Liver (tissue), 9 donors: ENCODE results near the gene TTC21B. TPM values are rescaled to one million over a fixed set of nuclear protein-coding genes. Genes with fewer than 3 reads are reported as not detected.

Experiments used
- DNase-seq: peaks from one replicate; pipeline ENCODE4 v3.0.0-alpha.2; 2017; ENCODE audit warnings: low spot score
- H3K27ac ChIP-seq, 2 donors: one replicate each; pipeline ENCODE4 v1.7.0; 2013; ENCODE audit warnings: inconsistent platforms in 2 of 2, low read length in 2 of 2, control low read depth in 1 of 2, low read depth in 1 of 2, mild to moderate bottlenecking in 1 of 2
- H3K27me3 ChIP-seq, 4 donors: one replicate each; pipeline versions ENCODE4 v1.6.1 to v1.7.0; 2013; ENCODE audit warnings: low read length in 3 of 4, inconsistent platforms in 1 of 4, mild to moderate bottlenecking in 1 of 4, moderate library complexity in 1 of 4; ENCODE audit not compliant: control insufficient read depth in 4 of 4, insufficient read depth in 4 of 4
- H3K36me3 ChIP-seq, 4 donors: one replicate each; pipeline versions ENCODE4 v1.6.1 to v1.7.0; 2013; ENCODE audit warnings: low read length in 3 of 4, mild to moderate bottlenecking in 3 of 4, low read depth in 1 of 4, moderate library complexity in 1 of 4; ENCODE audit not compliant: control insufficient read depth in 4 of 4, insufficient read depth in 3 of 4
- H3K4me1 ChIP-seq, 4 donors: one replicate each; pipeline versions ENCODE4 v1.6.1 to v1.7.0; 2013; ENCODE audit warnings: low read length in 3 of 4, mild to moderate bottlenecking in 3 of 4, moderate library complexity in 1 of 4; ENCODE audit not compliant: control insufficient read depth in 4 of 4, insufficient read depth in 4 of 4
- H3K4me3 ChIP-seq, 3 donors: one replicate each; pipeline versions ENCODE4 v1.6.1 to v1.7.0; 2013; ENCODE audit warnings: low read length in 3 of 3, control low read depth in 1 of 3, low read depth in 1 of 3, mild to moderate bottlenecking in 1 of 3
- H3K9ac ChIP-seq, 2 donors: one replicate each; pipeline ENCODE4 v1.7.0; 2013; ENCODE audit warnings: low read length in 2 of 2, mild to moderate bottlenecking in 2 of 2, moderate library complexity in 2 of 2, control low read depth in 1 of 2, low read depth in 1 of 2
- H3K9me3 ChIP-seq, 4 donors: one replicate each; pipeline versions ENCODE4 v1.6.1 to v1.7.0; 2013; ENCODE audit warnings: low read length in 3 of 4; ENCODE audit not compliant: control insufficient read depth in 4 of 4
- EGR1 ChIP-seq, 2 donors: IDR thresholded peaks; 2 replicates each; pipeline ENCODE4 v1.6.1; 2016 to 2018; ENCODE audit warnings: antibody characterized with exemption in 2 of 2, low read depth in 2 of 2
- FOXA1 ChIP-seq: IDR thresholded peaks from 2 replicates; pipeline ENCODE4 v1.6.1; 2016; ENCODE audit warnings: antibody characterized with exemption
- FOXA2 ChIP-seq: IDR thresholded peaks from 2 replicates; pipeline ENCODE4 v1.6.1; 2016; ENCODE audit warnings: antibody characterized with exemption
- GABPA ChIP-seq, 2 donors: IDR thresholded peaks in 1 of 2; conservative IDR thresholded peaks in 1 of 2; 2 replicates each; pipeline ENCODE4 v1.6.1; 2016; ENCODE audit warnings: antibody characterized with exemption in 2 of 2, mild to moderate bottlenecking in 1 of 2, moderate library complexity in 1 of 2
- HNF4A ChIP-seq, 2 donors: conservative IDR thresholded peaks; 2 replicates each; pipeline ENCODE4 v1.6.1; 2016; ENCODE audit warnings: antibody characterized with exemption in 2 of 2, mild to moderate bottlenecking in 2 of 2
- HNF4G ChIP-seq: IDR thresholded peaks from 2 replicates; pipeline ENCODE4 v1.6.1; 2016; ENCODE audit warnings: antibody characterized with exemption
- JUND ChIP-seq, 2 donors: IDR thresholded peaks; 2 replicates each; pipeline ENCODE4 v1.6.1; 2016; ENCODE audit warnings: antibody characterized with exemption in 2 of 2
- NR2F2 ChIP-seq: IDR thresholded peaks from 2 replicates; pipeline ENCODE4 v1.6.1; 2016; ENCODE audit warnings: antibody characterized with exemption
- RAD21 ChIP-seq, 2 donors: IDR thresholded peaks; 2 replicates each; pipeline ENCODE4 v1.6.1; 2016; ENCODE audit warnings: antibody characterized with exemption in 2 of 2, mild to moderate bottlenecking in 2 of 2
- RXRA ChIP-seq, 2 donors: IDR thresholded peaks; 2 replicates each; pipeline ENCODE4 v1.6.1; 2017 to 2018; ENCODE audit warnings: antibody characterized with exemption in 2 of 2, mild to moderate bottlenecking in 1 of 2
- SP1 ChIP-seq: IDR thresholded peaks from 2 replicates; pipeline ENCODE4 v1.6.1; 2018; ENCODE audit warnings: antibody characterized with exemption, mild to moderate bottlenecking
- TAF1 ChIP-seq: conservative IDR thresholded peaks from 2 replicates; pipeline ENCODE4 v1.6.1; 2016; ENCODE audit warnings: antibody characterized with exemption, mild to moderate bottlenecking
- YY1 ChIP-seq: IDR thresholded peaks from 2 replicates; pipeline ENCODE4 v1.6.1; 2016; ENCODE audit warnings: antibody characterized with exemption, mild to moderate bottlenecking
- WGBS: extraction: QIAGEN DNeasy Blood & Tissue Kit; methylation state at CpG from one replicate; pipeline ENCODE4 v1.1.7; 2013; 5-methylcytosine and 5-hydroxymethylcytosine counted together
- polyA plus RNA-seq, 2 donors: library from polyadenylated mRNA; stranded (reverse) in 1 of 2; unstranded in 1 of 2; fragments of 200-250 nt in 1 of 2; fragments of >200 nt in 1 of 2; fragmentation: Nextera tagmentation in 1 of 2; extraction: Ambion mirVana in 1 of 2; gene quantifications; one replicate each; pipeline versions ENCODE4 v1.2.1 to v1.2.3, GENCODE V29; 2013 to 2015
- total RNA-seq, 2 donors: library from RNA; depleted of rRNA; stranded (reverse); fragments of >200 nt; gene quantifications; one replicate each; pipeline ENCODE4 v1.2.3, GENCODE V29; 2014
- TF ChIP-seq, protein P1 (sequence below): IDR thresholded peaks from 2 replicates; pipeline ENCODE4 v1.6.1; 2016; ENCODE audit warnings: antibody characterized with exemption
- TF ChIP-seq, protein P2 (sequence below): fragments of 150-350 bp; IDR thresholded peaks from 2 replicates; pipeline ENCODE4 v1.5.1; 2017; ENCODE audit warnings: improper control_type of control experiment, low read depth, low read length; ENCODE audit not compliant: missing input control
- TF ChIP-seq, protein P3 (sequence below): IDR thresholded peaks from 2 replicates; pipeline ENCODE4 v1.6.1; 2016; ENCODE audit warnings: antibody characterized with exemption
- TF ChIP-seq, protein P4 (sequence below): IDR thresholded peaks from 2 replicates; pipeline ENCODE4 v1.6.1; 2016; ENCODE audit warnings: antibody characterized with exemption, mild to moderate bottlenecking
- donor health status: healthy.
- donor health status: healthy.
- donor health status: healthy.
- donor health status: healthy.
- donor health status: healthy.

TTC21B gene
- total and polyA plus RNA-seq, 4 donors = 2.0 to 25.3 (median 12.7) TPM

DNA sequence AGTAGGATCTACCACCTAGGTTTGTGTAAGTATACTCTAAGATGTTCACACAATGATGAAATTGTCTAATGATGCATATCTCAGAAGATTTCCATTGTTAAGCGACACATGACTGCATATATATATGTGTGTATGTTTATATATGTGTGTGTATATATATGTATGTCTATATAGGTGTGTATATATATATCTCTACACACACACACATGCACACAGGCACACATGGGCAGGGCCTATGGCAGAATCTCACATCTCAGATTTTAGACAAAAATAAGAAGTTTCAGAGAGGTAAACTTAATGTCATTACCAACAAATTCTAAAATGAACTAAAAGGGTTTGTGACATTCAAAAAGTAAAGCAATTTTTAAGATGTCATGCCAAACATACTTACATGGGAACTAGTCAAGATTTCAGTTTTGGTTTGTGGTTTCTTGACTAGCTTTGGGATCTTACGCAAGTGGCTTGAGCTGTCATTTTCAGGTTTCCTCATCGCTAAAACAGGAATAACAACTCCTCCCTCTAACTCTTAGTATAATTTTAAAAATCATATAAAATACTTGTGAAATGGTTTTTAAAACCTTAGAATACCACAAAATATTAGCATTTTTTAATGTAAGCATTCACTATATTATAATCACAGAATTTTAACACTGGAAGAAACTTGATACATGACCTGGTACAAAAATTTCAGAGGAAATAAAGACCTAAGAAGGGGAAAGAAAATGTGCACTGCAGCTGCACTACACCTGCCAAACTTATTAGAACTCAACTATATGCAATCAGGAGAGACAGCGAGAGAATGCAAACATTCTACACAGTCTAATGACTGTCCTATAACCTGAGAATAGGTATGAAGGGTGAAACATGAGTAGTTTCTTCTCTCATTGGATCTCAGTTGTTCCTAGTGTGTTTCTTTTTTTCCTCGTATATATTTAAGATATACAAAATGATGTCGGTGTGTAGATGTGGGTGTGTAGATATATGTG lies 75.7 kb downstream of the TTC21B start:
- H3K27me3 ChIP-seq = no peaks in the 10 kb centered on the region
- WGBS = 89% methylated on average over 6 of the region's 6 CpGs

DNA sequence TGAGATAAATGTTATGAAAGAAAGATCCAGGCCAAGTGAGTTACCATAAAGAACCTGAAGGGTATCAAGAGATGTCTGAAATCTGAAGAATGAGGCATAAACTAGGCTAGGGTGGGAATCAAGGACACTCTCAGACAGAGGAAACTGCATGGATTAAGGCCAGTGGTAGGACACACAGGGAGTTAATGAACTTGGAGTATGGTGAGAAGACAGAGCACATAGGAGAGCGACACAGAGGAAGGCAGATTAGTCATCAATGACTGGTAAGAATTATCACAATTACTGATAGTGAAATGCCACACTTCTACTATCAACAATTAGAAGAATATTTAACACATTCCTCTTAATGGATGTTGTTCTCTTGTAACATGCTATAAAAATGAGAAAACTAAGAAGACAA lies 76.9 kb downstream of the TTC21B start:
- Histone ChIP-seq H3K27me3 (no peaks in the 10 kb centered on the region), H3K9ac (no peak overlapping the region), H3K27ac (no peak overlapping the region), H3K9me3 (no peaks in the 10 kb centered on the region), H3K4me1 (no peaks in the 10 kb centered on the region), H3K4me3 (no peak overlapping the region), H3K36me3 (peaks cover 0 to 23% (median 15%) of the 10 kb centered on the region in 4 donors)
- 77% methylated on average over 1 of the region's 1 CpG for WGBS
- DNase-seq = no peak
- TF ChIP-seq YY1 (no peak), HNF4A (conservative IDR thresholded peaks at IDR 0.05) (no peak), JUND (IDR thresholded peaks at IDR 0.05) (no peak), FOXA1 (no peak), SP1 (no peak), FOXA2 (no peak)

More for the DNA sequence above, 75.7 kb downstream of the TTC21B start:
- Histone ChIP-seq H3K27ac (no peak overlapping the region), H3K9ac (no peak overlapping the region), H3K4me3 (no peak overlapping the region), H3K9me3 (no peaks in the 10 kb centered on the region), H3K36me3 (peaks cover 0 to 23% (median 17%) of the 10 kb centered on the region in 4 donors), H3K4me1 (no peaks in the 10 kb centered on the region)
- no peak for TF ChIP-seq GABPA (IDR thresholded peaks at IDR 0.05 in 1 of 2, conservative IDR thresholded peaks at IDR 0.05 in 1 of 2)
- DNase-seq = no peak

DNA sequence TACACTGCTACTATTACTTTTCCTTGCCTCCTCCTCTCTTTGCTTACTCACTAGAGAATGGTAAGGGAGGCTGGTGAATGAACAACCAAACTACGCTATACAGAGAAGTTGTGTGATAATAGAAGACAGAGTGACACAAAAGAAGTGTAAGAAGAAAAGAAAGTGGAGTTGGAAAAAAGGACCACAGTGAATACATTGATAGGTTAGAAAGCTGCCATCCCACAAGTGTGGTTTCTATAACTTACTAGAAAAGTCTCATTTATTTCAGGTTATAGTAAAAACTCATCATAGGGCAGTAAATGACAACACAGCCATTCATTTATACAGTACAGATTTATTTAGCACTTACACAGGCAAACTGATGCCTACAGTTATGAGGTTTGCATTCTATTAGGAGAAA lies 77.3 kb downstream of the TTC21B start:
- DNase-seq = no peak
- no peaks in the 10 kb centered on the region for H3K27me3 ChIP-seq
- no peak overlapping the region for H3K9ac ChIP-seq
- H3K4me3 ChIP-seq = no peak overlapping the region
- H3K4me1 ChIP-seq = no peaks in the 10 kb centered on the region
- no peak overlapping the region for H3K27ac ChIP-seq
- peaks cover 0 to 23% (median 14%) of the 10 kb centered on the region in 4 donors for H3K36me3 ChIP-seq
- TF ChIP-seq EGR1 (IDR thresholded peaks at IDR 0.05; ENCODE audit: low read depth in 2 of 2) (no peak), JUND (IDR thresholded peaks at IDR 0.05) (no peak), RXRA (IDR thresholded peaks at IDR 0.05) (no peak), YY1 (no peak), FOXA1 (no peak), FOXA2 (no peak), RAD21 (IDR thresholded peaks at IDR 0.05) (no peak), SP1 (no peak), NR2F2 (no peak), HNF4A (conservative IDR thresholded peaks at IDR 0.05) (no peak), TAF1 (no peak), GABPA (IDR thresholded peaks at IDR 0.05 in 1 of 2, conservative IDR thresholded peaks at IDR 0.05 in 1 of 2) (no peak), HNF4G (no peak)
- TF ChIP-seq, protein P1, sequence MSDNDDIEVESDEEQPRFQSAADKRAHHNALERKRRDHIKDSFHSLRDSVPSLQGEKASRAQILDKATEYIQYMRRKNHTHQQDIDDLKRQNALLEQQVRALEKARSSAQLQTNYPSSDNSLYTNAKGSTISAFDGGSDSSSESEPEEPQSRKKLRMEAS = no peak
- TF ChIP-seq, protein P2, sequence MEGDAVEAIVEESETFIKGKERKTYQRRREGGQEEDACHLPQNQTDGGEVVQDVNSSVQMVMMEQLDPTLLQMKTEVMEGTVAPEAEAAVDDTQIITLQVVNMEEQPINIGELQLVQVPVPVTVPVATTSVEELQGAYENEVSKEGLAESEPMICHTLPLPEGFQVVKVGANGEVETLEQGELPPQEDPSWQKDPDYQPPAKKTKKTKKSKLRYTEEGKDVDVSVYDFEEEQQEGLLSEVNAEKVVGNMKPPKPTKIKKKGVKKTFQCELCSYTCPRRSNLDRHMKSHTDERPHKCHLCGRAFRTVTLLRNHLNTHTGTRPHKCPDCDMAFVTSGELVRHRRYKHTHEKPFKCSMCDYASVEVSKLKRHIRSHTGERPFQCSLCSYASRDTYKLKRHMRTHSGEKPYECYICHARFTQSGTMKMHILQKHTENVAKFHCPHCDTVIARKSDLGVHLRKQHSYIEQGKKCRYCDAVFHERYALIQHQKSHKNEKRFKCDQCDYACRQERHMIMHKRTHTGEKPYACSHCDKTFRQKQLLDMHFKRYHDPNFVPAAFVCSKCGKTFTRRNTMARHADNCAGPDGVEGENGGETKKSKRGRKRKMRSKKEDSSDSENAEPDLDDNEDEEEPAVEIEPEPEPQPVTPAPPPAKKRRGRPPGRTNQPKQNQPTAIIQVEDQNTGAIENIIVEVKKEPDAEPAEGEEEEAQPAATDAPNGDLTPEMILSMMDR = no peak
- TF ChIP-seq, protein P3, sequence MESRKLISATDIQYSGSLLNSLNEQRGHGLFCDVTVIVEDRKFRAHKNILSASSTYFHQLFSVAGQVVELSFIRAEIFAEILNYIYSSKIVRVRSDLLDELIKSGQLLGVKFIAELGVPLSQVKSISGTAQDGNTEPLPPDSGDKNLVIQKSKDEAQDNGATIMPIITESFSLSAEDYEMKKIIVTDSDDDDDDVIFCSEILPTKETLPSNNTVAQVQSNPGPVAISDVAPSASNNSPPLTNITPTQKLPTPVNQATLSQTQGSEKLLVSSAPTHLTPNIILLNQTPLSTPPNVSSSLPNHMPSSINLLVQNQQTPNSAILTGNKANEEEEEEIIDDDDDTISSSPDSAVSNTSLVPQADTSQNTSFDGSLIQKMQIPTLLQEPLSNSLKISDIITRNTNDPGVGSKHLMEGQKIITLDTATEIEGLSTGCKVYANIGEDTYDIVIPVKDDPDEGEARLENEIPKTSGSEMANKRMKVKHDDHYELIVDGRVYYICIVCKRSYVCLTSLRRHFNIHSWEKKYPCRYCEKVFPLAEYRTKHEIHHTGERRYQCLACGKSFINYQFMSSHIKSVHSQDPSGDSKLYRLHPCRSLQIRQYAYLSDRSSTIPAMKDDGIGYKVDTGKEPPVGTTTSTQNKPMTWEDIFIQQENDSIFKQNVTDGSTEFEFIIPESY = no peak
- TF ChIP-seq, protein P4, sequence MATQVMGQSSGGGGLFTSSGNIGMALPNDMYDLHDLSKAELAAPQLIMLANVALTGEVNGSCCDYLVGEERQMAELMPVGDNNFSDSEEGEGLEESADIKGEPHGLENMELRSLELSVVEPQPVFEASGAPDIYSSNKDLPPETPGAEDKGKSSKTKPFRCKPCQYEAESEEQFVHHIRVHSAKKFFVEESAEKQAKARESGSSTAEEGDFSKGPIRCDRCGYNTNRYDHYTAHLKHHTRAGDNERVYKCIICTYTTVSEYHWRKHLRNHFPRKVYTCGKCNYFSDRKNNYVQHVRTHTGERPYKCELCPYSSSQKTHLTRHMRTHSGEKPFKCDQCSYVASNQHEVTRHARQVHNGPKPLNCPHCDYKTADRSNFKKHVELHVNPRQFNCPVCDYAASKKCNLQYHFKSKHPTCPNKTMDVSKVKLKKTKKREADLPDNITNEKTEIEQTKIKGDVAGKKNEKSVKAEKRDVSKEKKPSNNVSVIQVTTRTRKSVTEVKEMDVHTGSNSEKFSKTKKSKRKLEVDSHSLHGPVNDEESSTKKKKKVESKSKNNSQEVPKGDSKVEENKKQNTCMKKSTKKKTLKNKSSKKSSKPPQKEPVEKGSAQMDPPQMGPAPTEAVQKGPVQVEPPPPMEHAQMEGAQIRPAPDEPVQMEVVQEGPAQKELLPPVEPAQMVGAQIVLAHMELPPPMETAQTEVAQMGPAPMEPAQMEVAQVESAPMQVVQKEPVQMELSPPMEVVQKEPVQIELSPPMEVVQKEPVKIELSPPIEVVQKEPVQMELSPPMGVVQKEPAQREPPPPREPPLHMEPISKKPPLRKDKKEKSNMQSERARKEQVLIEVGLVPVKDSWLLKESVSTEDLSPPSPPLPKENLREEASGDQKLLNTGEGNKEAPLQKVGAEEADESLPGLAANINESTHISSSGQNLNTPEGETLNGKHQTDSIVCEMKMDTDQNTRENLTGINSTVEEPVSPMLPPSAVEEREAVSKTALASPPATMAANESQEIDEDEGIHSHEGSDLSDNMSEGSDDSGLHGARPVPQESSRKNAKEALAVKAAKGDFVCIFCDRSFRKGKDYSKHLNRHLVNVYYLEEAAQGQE = no peak
- H3K9me3 ChIP-seq = no peaks in the 10 kb centered on the region
- WGBS = 94% methylated on average over 1 of the region's 1 CpG
